ENCODE results near the gene CEP131. TPM values are rescaled to one million over a fixed set of nuclear protein-coding genes. Genes with fewer than 3 reads are reported as not detected.

Gene CEP131
- total RNA-seq, 4 donors from 2014 or later: 6.0 to 8.8 (median 7.5) TPM

DNA sequence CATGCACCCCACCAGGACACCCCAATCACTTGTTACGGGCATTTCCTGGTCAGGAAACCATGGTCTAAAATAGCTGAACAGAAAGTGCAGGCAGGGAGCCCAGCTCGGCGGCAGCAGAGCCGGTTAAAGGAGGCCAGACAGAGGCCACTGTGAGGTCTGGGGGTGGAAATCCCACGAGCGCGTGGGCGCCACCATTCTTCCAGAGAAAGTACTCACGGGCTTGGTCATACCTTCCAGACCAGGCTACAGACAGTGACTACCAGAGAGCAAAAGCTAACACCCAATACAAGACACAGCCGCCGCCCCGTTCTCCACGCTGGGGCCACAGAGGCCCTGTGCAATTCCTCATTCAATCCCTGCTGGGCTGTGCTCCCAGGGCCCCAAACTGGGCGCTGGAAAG is 11.9 kb downstream of the CEP131 start:
- H3K4me1 ChIP-seq: no peaks in the 10 kb centered on the region
- no peak for TF ChIP-seq POLR2A (IDR thresholded peaks at IDR 0.05)
- TF ChIP-seq, protein P1, sequence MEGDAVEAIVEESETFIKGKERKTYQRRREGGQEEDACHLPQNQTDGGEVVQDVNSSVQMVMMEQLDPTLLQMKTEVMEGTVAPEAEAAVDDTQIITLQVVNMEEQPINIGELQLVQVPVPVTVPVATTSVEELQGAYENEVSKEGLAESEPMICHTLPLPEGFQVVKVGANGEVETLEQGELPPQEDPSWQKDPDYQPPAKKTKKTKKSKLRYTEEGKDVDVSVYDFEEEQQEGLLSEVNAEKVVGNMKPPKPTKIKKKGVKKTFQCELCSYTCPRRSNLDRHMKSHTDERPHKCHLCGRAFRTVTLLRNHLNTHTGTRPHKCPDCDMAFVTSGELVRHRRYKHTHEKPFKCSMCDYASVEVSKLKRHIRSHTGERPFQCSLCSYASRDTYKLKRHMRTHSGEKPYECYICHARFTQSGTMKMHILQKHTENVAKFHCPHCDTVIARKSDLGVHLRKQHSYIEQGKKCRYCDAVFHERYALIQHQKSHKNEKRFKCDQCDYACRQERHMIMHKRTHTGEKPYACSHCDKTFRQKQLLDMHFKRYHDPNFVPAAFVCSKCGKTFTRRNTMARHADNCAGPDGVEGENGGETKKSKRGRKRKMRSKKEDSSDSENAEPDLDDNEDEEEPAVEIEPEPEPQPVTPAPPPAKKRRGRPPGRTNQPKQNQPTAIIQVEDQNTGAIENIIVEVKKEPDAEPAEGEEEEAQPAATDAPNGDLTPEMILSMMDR (IDR thresholded peaks at IDR 0.05 in 4 of 5, conservative IDR thresholded peaks at IDR 0.05 in 1 of 5): no peak
- H3K27ac ChIP-seq: no peak overlapping the region
- no peaks in the 10 kb centered on the region for H3K36me3 ChIP-seq
- no peak overlapping the region for H3K4me3 ChIP-seq
- no peak for DNase-seq
- in situ Hi-C loops (cut with MboI; ENCODE audit: low sequenced_read_pairs in 4 of 4) (no loop called here), intact Hi-C loops (cut with DNase I; ENCODE audit: low total_unique reads) (no loop called here)
- ATAC-seq: no peak
- no peaks in the 10 kb centered on the region for H3K27me3 ChIP-seq
- H3K9me3 ChIP-seq: no peaks in the 10 kb centered on the region

DNA sequence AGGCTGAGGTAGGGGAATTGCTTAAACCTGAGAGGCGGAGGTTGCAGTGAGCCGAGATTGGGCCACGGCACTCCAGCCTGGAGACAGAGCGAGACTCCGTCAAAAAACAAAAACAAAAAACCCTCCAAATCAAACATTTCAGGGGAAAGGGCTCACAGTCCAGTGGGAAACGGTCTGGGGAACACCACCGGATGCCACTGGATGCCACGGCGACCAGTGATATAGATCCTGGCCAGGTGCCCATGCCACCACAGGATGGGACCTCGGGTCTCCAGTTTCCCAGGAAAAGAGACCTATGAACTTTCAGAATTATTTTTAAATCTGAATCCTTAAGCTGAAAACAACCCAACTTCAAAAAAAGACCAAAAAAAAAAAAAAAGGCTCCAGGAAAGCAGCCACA is 12.3 kb downstream of the CEP131 start:
- H3K27ac ChIP-seq: no peak overlapping the region
- in situ Hi-C loops (cut with MboI; ENCODE audit: low sequenced_read_pairs in 4 of 4) (no loop called here), intact Hi-C loops (cut with DNase I; ENCODE audit: low total_unique reads) (no loop called here)
- H3K4me3 ChIP-seq: no peak overlapping the region
- no peaks in the 10 kb centered on the region for H3K27me3 ChIP-seq
- H3K9me3 ChIP-seq: no peaks in the 10 kb centered on the region
- no peak for ATAC-seq
- H3K4me1 ChIP-seq: no peaks in the 10 kb centered on the region
- H3K36me3 ChIP-seq: no peaks in the 10 kb centered on the region
- DNase-seq: no peak
- TF ChIP-seq POLR2A (IDR thresholded peaks at IDR 0.05): no peak
- TF ChIP-seq, protein P1 (IDR thresholded peaks at IDR 0.05 in 4 of 5, conservative IDR thresholded peaks at IDR 0.05 in 1 of 5): no peak

DNA sequence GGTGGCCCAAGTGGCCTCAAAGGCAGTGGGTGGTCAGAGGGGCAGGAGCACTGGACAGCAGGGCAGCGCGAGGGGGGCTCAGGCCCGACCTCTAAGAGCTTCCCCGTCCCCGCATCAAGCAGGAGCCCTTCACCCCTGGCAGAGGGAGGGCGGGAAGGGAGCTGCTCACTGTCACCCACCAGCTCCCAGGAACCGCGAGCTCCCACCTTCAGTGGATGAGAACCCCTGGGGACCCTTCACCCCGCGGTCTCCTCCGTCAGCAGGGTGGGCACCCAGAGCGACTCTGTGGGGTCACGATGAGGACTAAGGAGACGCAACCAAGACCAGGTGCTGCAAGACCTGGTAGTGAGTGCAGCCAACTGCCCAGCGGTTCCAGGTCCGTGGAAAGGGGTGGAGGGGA is 13.6 kb downstream of the CEP131 start:
- in situ Hi-C loops (cut with MboI; ENCODE audit: low sequenced_read_pairs in 4 of 4) (no loop called here), intact Hi-C loops (cut with DNase I; ENCODE audit: low total_unique reads) (no loop called here)
- ATAC-seq (no peak), DNase-seq (no peak)
- Histone ChIP-seq H3K27me3 (no peaks in the 10 kb centered on the region), H3K4me1 (no peaks in the 10 kb centered on the region), H3K4me3 (no peak overlapping the region), H3K27ac (no peak overlapping the region), H3K9me3 (no peaks in the 10 kb centered on the region), H3K36me3 (no peaks in the 10 kb centered on the region)
- TF ChIP-seq, protein P1 (IDR thresholded peaks at IDR 0.05 in 4 of 5, conservative IDR thresholded peaks at IDR 0.05 in 1 of 5): no peak
- no peak for TF ChIP-seq POLR2A (IDR thresholded peaks at IDR 0.05)

DNA sequence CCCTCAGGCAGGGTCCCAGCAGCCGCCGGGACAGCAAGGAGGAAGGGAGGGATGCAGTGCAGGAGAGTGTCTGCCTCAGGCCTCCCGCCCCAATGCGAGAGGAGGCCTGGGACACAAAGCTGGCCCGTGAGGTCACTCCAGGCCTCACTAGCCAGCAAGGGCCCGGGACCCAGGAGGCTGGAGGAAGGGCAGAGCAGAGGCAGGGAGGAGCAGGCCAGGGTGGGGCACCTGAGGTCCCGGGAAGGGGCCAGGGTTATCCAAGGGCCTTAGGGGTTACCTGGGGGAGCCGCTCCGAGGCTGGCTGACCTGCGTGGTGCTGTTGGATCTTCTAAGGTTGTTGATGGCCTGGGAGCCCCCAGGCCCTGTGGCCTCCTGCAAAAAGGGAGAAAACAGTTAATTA is 14.1 kb downstream of the CEP131 start:
- DNase-seq: no peak
- Histone ChIP-seq H3K4me3 (no peak overlapping the region), H3K36me3 (no peaks in the 10 kb centered on the region), H3K9me3 (no peaks in the 10 kb centered on the region), H3K27me3 (no peaks in the 10 kb centered on the region), H3K4me1 (no peaks in the 10 kb centered on the region), H3K27ac (no peak overlapping the region)
- TF ChIP-seq, protein P1 (IDR thresholded peaks at IDR 0.05 in 4 of 5, conservative IDR thresholded peaks at IDR 0.05 in 1 of 5): no peak
- no peak for TF ChIP-seq POLR2A (IDR thresholded peaks at IDR 0.05)
- in situ Hi-C loops (cut with MboI; ENCODE audit: low sequenced_read_pairs in 4 of 4): no loop called here
- intact Hi-C loops (cut with DNase I; ENCODE audit: low total_unique reads): no loop called here
- ATAC-seq: no peak
